Measurements from ENCODE around the gene MYO3B.

Gene MYO3B

GRCh38 chr2:170162271-170162632 lies 15.7 kb upstream of the MYO3B start:
- H3K4me3 ChIP-seq (ENCODE audit: low read depth, low read length): no peak overlapping the region

- no peak overlapping the region for H3K4me3 ChIP-seq (ENCODE audit: low read depth, low read length)
Observed at GRCh38 chr2:170163411-170164065, 14.4 kb upstream of the MYO3B start.

GRCh38 chr2:170165129-170165528 lies 12.8 kb upstream of the MYO3B start:
- no peak overlapping the region for H3K4me3 ChIP-seq (ENCODE audit: low read depth, low read length)

GRCh38 chr2:170166735-170167134 lies 11.2 kb upstream of the MYO3B start:
- no peak overlapping the region for H3K4me3 ChIP-seq (ENCODE audit: low read depth, low read length)

GRCh38 chr2:170170281-170171040 lies 7.5 kb upstream of the MYO3B start:
- no peak overlapping the region for H3K4me3 ChIP-seq (ENCODE audit: low read depth, low read length)

- H3K4me3 ChIP-seq (ENCODE audit: low read depth, low read length): no peak overlapping the region
Observed at GRCh38 chr2:170176212-170176611, 1.7 kb upstream of the MYO3B start.

- no peak overlapping the region for H3K4me3 ChIP-seq (ENCODE audit: low read depth, low read length)
Observed at GRCh38 chr2:170180031-170180566, 2.2 kb downstream of the MYO3B start.

- no peak overlapping the region for H3K4me3 ChIP-seq (ENCODE audit: low read depth, low read length)
Observed at GRCh38 chr2:170181602-170182001, 3.7 kb downstream of the MYO3B start.

- no peak overlapping the region for H3K4me3 ChIP-seq (ENCODE audit: low read depth, low read length)
Observed at GRCh38 chr2:170185319-170185718, 7.4 kb downstream of the MYO3B start.

GRCh38 chr2:170189757-170190156 lies 11.8 kb downstream of the MYO3B start:
- H3K4me3 ChIP-seq (ENCODE audit: low read depth, low read length): no peak overlapping the region

- no peak overlapping the region for H3K4me3 ChIP-seq (ENCODE audit: low read depth, low read length)
Observed at GRCh38 chr2:170190172-170190571, 12.2 kb downstream of the MYO3B start.

GRCh38 chr2:170191166-170191866 lies 13.4 kb downstream of the MYO3B start:
- no peak overlapping the region for H3K4me3 ChIP-seq (ENCODE audit: low read depth, low read length)

- no peak overlapping the region for H3K4me3 ChIP-seq (ENCODE audit: low read depth, low read length)
Observed at GRCh38 chr2:170196963-170197362, 19.0 kb downstream of the MYO3B start.

GRCh38 chr2:170201275-170201674 lies 23.3 kb downstream of the MYO3B start:
- no peak overlapping the region for H3K4me3 ChIP-seq (ENCODE audit: low read depth, low read length)

- H3K4me3 ChIP-seq (ENCODE audit: low read depth, low read length): no peak overlapping the region
Observed at GRCh38 chr2:170201734-170202393, 23.9 kb downstream of the MYO3B start.

GRCh38 chr2:170202437-170202836 lies 24.5 kb downstream of the MYO3B start:
- no peak overlapping the region for H3K4me3 ChIP-seq (ENCODE audit: low read depth, low read length)

GRCh38 chr2:170204298-170204951 lies 26.5 kb downstream of the MYO3B start:
- no peak overlapping the region for H3K4me3 ChIP-seq (ENCODE audit: low read depth, low read length)

GRCh38 chr2:170206246-170206645 lies 28.3 kb downstream of the MYO3B start:
- H3K4me3 ChIP-seq (ENCODE audit: low read depth, low read length): no peak overlapping the region

GRCh38 chr2:170206805-170207407 lies 29.0 kb downstream of the MYO3B start:
- no peak overlapping the region for H3K4me3 ChIP-seq (ENCODE audit: low read depth, low read length)

- H3K4me3 ChIP-seq (ENCODE audit: low read depth, low read length): no peak overlapping the region
Observed at GRCh38 chr2:170207901-170208300, 30.0 kb downstream of the MYO3B start.

All from iPS-11a (cell line).